HL-60 (cell line): ENCODE measurements around the gene MINDY3.

Experiments used
- DNase-seq, 2 experiments: peaks; one replicate each; pipeline ENCODE4 v3.0.0-alpha.2; 2010 to 2020; ENCODE audit warnings: low read depth in 1 of 2, low spot score in 1 of 2
- H3K27ac ChIP-seq: fragments of 250-450 bp; sonication (Bioruptor Pico); replicated peaks from 2 replicates; pipeline ENCODE4 v1.5.1; 2020; ENCODE audit warnings: mild to moderate bottlenecking, moderate library complexity
- H3K27me3 ChIP-seq: fragments of 250-450 bp; sonication (Bioruptor Pico); 2 replicates; pipeline ENCODE4 v1.5.1; 2021; ENCODE audit warnings: mild to moderate bottlenecking, moderate library complexity; ENCODE audit not compliant: insufficient read depth, poor library complexity, severe bottlenecking
- H3K4me3 ChIP-seq: replicated peaks from 2 replicates; pipeline ENCODE4 v1.5.1; 2011; ENCODE audit warnings: mild to moderate bottlenecking, control low read depth, low read length; ENCODE audit not compliant: insufficient read depth
- CTCF ChIP-seq: IDR thresholded peaks from one replicate; pipeline ENCODE4 v1.5.1; 2011; ENCODE audit warnings: low read length, control low read depth, inconsistent platforms; ENCODE audit not compliant: insufficient read depth
- GABPA ChIP-seq: IDR thresholded peaks from 2 replicates; pipeline ENCODE4 v1.6.1; 2012; ENCODE audit warnings: low read depth
- POLR2AphosphoS5 ChIP-seq: IDR thresholded peaks from 2 replicates; pipeline ENCODE4 v1.6.1; 2012; ENCODE audit warnings: low read depth
- SPI1 ChIP-seq: IDR thresholded peaks from 2 replicates; pipeline ENCODE4 v1.6.1; 2012; ENCODE audit warnings: low read depth, mild to moderate bottlenecking, borderline replicate concordance
- TF ChIP-seq, protein P1 (sequence below): IDR thresholded peaks from 2 replicates; pipeline ENCODE4 v1.6.1; 2012; ENCODE audit warnings: low read depth; ENCODE audit not compliant: insufficient replicate concordance

MINDY3 gene

DNA sequence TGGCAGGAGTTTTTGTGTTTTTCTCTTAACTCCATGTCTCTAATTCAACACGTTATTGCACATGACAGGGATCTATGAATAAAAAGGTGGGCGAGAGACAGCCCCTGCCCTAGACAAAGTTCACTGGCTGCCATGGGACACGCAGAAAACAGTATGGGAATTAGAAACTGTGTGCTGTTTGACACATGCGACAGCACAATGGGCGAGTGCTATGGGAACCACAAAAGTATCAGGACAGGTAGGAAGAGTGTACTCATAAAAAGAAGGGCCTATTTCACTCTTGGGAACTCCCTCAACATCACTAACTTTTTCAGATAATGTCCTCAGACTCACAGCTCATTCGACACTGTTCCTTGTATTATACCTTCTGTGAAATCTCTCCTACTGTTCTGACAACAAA, 45.7 kb downstream of the MINDY3 start:
- TF ChIP-seq GABPA: no peak
- Histone ChIP-seq H3K4me3 (no peak overlapping the region), H3K27me3 (no peaks in the 10 kb centered on the region), H3K27ac (no peak overlapping the region)
- no peak for DNase-seq

- no peak for TF ChIP-seq CTCF
- TF ChIP-seq, protein P1, sequence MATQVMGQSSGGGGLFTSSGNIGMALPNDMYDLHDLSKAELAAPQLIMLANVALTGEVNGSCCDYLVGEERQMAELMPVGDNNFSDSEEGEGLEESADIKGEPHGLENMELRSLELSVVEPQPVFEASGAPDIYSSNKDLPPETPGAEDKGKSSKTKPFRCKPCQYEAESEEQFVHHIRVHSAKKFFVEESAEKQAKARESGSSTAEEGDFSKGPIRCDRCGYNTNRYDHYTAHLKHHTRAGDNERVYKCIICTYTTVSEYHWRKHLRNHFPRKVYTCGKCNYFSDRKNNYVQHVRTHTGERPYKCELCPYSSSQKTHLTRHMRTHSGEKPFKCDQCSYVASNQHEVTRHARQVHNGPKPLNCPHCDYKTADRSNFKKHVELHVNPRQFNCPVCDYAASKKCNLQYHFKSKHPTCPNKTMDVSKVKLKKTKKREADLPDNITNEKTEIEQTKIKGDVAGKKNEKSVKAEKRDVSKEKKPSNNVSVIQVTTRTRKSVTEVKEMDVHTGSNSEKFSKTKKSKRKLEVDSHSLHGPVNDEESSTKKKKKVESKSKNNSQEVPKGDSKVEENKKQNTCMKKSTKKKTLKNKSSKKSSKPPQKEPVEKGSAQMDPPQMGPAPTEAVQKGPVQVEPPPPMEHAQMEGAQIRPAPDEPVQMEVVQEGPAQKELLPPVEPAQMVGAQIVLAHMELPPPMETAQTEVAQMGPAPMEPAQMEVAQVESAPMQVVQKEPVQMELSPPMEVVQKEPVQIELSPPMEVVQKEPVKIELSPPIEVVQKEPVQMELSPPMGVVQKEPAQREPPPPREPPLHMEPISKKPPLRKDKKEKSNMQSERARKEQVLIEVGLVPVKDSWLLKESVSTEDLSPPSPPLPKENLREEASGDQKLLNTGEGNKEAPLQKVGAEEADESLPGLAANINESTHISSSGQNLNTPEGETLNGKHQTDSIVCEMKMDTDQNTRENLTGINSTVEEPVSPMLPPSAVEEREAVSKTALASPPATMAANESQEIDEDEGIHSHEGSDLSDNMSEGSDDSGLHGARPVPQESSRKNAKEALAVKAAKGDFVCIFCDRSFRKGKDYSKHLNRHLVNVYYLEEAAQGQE: no peak
- TF ChIP-seq POLR2AphosphoS5: no peak
- no peak overlapping the region for H3K4me3 ChIP-seq
- no peak for DNase-seq
- H3K27ac ChIP-seq: no peak overlapping the region
- H3K27me3 ChIP-seq: no peaks in the 10 kb centered on the region
Measured at GRCh38 chr10:15813415-15813814, 46.9 kb downstream of the MINDY3 start.

GRCh38 chr10:15809450-15809849, 50.9 kb downstream of the MINDY3 start:
- no peak for TF ChIP-seq POLR2AphosphoS5
- no peak for DNase-seq
- Histone ChIP-seq H3K27ac (no peak overlapping the region), H3K27me3 (no peaks in the 10 kb centered on the region), H3K4me3 (no peak overlapping the region)

GRCh38 chr10:15808204-15808797, 52.0 kb downstream of the MINDY3 start:
- H3K27ac ChIP-seq: no peak overlapping the region

More at GRCh38 chr10:15808204-15808797, 52.0 kb downstream of the MINDY3 start:
- no peak overlapping the region for H3K4me3 ChIP-seq
- TF ChIP-seq POLR2AphosphoS5: no peak
- TF ChIP-seq GABPA: no peak
- TF ChIP-seq, protein P1: no peak
- no peak for TF ChIP-seq CTCF
- no peak for TF ChIP-seq SPI1
- DNase-seq: no peak
- H3K27me3 ChIP-seq: no peaks in the 10 kb centered on the region
